Fibroblast of peridontal ligament (primary cell): ENCODE data around the gene KAZN.

ENCODE experiments used
- DNase-seq: peaks from one replicate; pipeline ENCODE4 v3.0.0-alpha.2; 2010; ENCODE audit errors: extremely low read depth

The KAZN gene

GRCh38 chr1:14934867-14935266, 336.4 kb downstream of the KAZN start:
- no peak for DNase-seq

GRCh38 chr1:14936815-14937214, 338.3 kb downstream of the KAZN start:
- no peak for DNase-seq

DNA sequence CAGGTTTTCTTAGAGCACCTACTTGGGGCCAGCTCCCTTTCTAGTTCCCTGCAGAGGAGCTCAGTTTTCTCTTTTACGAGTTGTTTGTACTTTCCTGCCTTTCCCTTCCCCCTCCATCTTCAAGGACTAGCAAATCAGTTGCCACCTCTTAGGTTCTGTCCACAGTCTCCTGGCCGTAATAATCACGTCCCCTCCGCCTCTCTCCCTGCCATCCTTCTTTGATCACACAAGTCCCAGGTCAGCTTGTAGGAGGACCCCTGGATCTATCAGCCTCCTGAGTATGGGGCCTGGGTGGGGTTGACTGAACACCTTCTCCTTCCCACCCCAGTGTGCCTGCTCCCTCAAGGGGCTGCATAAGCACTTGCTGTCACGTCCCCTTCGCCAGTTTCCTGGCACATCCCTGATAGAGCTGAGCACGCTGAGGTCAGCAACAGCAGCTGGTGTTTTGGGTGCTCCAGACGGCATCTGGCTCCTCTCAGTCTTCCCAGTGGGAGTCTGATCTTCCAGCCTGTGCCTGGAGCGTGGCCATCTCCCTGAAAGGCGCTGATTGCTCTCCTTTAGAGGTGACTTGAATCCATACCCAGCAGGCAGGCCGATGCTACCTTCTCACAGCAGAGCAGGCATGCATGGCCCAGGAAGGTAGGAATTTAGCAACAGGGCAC, 338.9 kb downstream of the KAZN start:
- DNase-seq: no peak

DNA sequence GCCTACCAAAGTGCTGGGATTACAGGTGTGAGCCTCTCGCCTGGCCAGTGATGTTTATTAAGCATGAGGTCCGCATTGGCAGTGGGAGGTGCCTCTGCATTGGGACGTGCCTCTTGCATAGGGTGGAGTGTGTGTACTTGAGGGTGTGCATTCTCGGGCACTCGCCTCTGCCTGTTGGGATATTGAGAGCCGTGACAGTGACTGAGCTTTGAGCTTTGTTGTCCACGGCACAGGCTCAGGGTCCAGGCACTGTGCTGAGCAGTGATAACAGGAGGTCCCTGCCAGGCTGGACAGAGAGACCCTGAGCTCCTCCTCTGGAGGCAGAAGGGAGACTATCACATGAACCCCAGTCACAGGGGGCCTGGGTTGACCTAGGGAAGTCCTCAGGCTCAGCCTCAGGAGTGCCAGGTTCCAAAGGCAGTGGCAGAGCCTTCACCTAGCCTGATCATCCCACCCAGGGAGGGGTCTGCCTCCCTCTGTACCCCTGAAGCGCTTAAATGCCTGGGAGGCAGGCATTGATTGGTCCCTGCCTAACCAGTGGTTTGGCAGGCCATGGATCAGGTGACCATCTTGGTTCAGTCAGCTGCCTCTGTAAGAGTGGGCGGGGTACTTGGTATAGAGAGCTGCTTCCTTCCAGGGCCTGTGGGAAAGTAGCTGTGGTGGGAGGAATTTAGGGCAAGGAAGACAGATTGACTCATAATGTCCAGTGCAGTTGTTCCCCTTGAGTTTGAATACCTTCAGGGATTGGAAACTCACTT, 341.2 kb downstream of the KAZN start:
- peak; percentile 76 for DNase-seq

DNA sequence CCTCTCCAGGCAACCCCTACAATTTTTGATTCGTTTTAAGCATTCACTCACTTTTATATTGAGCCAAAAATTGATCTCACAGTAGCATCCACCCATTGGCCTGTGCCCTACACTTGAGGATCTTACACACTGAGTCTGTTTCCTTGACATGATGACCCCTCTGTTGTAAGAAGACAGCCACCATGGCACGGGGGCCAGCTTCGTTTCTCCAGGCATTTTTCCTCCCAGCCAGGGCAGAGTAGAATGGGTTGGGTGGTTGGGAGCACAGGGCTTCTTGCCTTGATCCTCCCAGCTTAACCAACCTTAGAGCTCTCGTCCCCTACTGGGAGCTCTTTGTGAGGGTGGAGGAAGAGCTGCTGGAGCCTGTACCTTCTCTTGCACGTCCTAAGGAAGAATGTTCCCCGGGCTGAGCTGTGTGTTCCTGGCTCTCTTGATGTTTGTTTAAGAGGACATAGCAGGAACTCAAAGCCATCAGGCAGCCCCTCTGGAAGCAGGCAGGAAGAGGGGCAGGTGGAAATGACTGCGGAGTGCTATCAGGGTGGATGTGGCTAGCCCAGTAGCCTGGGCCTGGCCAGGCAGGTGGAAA, 341.9 kb downstream of the KAZN start:
- DNase-seq: no peak

GRCh38 chr1:14941864-14942263, 343.4 kb downstream of the KAZN start:
- DNase-seq: peak; percentile 52

GRCh38 chr1:14944471-14944985, 346.0 kb downstream of the KAZN start:
- DNase-seq: no peak

- DNase-seq: peak; percentile 93
Observed at GRCh38 chr1:14945132-14946010, 346.9 kb downstream of the KAZN start.

GRCh38 chr1:14946011-14946359, 347.5 kb downstream of the KAZN start:
- no peak for DNase-seq

GRCh38 chr1:14946684-14947238, 348.3 kb downstream of the KAZN start:
- peak; percentile 79 for DNase-seq

DNA sequence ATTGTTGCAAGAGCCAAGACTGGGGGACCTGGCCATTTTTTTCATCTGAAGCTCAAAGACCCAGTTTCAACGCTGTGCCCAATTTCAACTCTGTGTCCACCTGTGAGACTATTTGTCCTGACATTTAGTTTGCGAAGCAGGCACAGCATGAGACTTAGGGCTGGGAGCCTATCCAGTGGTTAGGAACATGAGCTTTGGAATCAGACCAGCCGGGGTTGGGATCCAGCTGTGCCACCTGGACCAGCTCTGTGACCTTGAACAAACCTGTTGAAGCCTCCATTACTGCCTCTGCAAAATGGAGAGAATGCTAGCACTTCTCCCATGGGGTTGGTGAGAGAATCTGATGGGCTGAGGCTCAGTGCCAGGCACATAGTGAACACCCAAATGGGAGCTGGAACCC, 348.9 kb downstream of the KAZN start:
- DNase-seq: no peak

DNA sequence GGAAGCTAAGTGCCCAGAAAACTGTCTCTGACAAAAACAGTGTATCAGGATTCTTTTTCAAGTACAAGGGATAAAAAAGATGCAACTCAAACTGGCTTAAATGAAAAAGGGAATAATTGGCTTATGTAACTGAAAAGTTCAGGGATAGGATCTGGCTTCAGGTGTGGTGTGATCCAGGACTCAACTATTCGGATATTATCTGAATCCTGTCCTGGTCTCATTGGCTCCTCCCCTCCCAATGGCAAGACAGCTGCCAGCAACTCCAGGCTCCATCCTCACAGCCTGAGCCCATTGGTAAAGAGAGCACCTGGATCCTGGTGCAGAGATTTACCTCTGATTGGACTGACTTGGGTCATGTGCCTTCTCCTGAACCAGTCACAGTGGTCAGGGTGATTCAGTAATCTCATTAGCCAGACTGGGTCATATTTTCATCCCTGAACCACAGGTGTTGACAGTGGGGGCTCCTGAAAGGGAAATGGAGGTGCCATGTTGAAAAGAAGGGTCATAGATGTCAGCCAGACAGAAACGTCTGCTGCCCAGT, 349.7 kb downstream of the KAZN start:
- no peak for DNase-seq

DNA sequence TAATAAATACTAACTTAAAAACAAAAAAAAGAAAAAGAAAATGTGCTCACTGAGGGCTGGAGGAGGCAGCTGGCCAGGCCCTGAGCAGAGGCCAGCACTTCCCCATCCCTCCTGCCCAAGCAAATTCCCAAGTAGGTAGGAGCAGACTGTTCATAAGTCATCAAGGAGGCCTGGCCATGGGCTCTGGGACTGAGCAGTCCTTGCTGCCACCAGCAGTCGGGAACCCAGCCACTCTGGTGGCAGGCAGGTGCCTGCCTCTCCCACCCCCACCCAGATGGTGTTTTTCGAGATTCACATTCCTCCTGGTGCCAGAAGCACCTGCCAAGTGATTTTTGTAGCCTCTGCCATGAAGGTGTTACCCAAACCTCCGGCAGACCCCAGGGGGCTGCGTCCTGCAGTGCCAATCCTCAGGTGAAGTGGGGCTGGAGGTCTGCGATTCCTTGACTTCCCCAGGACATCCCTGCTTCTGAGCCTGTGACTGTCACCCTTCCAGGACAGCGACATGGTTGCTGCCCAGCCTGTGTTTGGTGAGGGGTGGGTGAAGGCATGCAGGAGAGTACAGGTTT, 350.9 kb downstream of the KAZN start:
- no peak for DNase-seq

- no peak for DNase-seq
Observed at GRCh38 chr1:14949836-14950713, 351.6 kb downstream of the KAZN start.

DNA sequence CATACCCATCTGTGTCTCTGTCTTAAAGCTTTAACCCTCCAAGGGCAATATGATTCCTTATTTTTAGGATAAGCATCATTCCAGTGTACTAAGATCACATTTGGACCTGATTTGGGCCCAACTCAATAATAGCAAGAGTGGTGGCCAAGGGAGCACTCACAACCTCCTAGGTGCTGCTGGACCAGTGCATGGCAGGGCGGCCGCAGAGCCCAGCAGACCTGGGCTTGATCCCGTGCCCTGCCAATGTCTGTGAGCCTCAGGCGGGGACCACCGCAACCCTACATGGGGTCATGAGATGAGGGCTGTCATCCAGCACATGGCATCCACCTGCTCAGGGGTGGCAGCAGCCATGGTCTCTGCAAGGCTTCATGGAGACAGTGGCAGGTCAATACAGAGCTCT, 353.3 kb downstream of the KAZN start:
- no peak for DNase-seq

GRCh38 chr1:14952626-14953314, 354.3 kb downstream of the KAZN start:
- DNase-seq: no peak

GRCh38 chr1:14954210-14954609, 355.7 kb downstream of the KAZN start:
- no peak for DNase-seq

GRCh38 chr1:14954930-14955329, 356.4 kb downstream of the KAZN start:
- DNase-seq: no peak

GRCh38 chr1:14955402-14955801, 356.9 kb downstream of the KAZN start:
- DNase-seq: no peak
